Measurements from ENCODE around the gene IER2.
"Not testable (repeated sequence)": the region's sequence is repeated elsewhere in the genome, so short reads cannot be mapped to it uniquely, and the experiment has no call there.

The IER2 gene

DNA sequence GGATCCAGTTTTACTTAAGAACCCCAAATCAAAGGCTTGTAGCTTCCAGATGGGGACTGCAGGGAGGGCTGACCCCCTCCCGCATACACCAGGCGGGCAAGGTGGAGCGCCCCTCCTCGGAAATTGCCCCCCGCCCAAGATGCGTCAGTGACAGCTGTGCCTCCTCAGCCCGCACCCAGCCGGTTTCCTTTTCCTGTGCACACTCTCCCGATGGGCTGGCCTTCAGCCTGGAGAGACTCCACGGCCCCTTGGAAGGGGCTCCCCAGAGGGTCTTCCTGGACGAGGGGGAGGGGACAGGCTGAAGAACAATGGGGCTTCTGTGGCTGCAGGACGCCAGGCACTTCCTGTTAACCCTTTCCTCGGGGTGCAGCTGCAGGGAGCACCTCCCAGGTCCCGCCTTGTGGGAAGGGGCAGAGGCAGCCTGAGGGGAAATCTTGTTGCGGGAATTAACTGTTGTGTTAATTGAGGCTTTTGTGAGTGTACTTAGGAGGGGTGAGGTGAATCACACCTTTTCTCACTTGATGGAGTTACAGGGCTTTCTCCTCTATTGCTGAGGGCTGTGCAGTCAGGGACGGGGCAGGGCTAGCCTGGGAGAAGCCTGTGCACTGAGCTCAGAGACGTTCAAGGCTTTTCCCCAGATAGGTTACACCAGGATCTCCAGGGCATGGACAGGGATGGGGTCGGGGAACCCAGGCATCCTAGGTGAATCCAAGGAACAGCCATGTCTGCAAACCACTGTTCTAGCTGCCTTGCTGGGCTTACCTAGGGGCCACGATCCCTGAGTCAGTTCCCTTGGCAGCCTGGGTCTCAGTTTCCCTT, 14.3 kb downstream of the IER2 start:
- DNase-seq (ENCODE audit: low read depth), result no peak

DNA sequence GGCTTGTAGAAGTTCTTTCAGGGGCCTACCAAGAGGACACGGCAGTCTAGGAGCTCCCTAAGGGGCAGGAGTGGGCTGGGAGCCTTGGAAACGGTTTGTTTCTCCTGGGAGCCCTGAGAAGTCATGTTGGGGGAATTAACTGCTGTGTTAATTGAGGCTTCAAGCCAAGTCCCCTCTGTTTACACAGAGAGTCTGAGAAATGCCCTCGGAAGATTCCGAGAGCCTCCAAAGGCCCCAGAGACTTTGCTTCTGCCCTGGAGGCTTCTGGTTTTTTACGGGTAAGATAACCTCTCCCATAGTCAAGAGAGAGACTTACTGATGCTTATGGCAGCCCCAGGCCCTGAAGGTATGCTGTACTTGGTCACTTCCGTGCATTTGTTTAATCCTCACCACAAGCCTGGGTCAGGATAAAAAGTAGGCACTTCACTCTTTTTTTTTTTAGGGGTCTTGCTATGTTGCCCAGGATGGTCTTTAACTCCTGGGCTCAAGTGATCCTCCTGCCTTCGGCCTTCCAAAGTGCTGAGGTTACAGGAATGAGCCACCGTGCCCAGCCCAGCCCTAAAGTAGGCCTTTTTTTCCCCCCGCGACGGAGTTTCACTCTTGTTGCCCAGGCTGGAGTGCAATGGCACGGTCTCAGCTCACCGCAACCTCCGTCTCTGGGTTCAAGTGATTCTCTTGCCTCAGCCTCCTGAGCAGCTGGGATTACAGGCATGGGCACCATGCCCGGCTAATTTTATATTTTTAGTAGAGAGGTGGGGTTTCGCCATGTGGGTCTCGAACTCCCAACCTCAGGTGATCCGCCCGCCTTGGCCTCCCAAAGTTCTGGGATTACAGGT, 15.2 kb downstream of the IER2 start:
- DNase-seq (ENCODE audit: low read depth), result no peak

DNA sequence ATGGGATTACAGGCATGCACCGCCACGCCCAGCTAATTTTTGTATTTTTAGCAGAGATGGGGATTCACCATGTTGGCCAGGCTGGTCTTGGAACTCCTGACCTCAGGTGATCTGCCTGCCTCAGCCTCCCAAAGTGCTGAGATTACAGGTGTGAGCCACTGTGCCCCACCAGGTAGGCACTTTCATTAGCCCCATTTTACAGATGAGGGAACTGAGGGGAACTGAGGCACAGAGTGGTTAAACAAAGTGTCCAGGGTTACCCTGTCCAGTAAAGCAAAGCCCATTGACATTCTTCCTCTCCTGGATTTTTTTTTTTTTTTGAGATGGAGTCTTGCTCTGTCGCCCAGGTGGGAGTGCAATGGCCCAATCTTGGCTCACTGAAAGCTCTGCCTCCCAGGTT, 15.9 kb downstream of the IER2 start:
- DNase-seq (ENCODE audit: low read depth), result not testable (repeated sequence)

DNA sequence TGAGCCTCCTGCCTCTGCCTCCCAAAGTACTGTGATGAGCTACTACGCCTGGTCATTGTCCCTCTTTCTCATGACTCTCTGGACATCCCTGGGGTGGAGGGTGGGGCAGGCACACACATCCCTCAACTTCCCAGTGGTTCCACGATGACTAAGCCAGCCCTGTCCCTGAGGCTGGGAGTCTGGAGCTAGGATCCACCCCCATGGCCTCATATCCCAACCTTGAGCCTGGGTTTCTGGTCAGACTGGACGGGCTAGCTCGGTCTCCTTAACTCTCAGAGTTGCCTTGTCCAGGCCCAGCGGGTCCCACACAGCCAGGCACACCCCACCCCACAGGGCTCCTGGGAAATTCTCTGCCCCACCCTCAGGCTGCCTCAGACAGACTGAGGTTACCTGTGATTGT, 19.6 kb downstream of the IER2 start:
- no peak for DNase-seq (ENCODE audit: low read depth)

- DNase-seq (ENCODE audit: low read depth), result no peak
Measured at GRCh38 chr19:13171146-13171545, 20.9 kb downstream of the IER2 start.

GRCh38 chr19:13172346-13173138, 22.3 kb downstream of the IER2 start:
- DNase-seq (ENCODE audit: low read depth), result no peak

DNA sequence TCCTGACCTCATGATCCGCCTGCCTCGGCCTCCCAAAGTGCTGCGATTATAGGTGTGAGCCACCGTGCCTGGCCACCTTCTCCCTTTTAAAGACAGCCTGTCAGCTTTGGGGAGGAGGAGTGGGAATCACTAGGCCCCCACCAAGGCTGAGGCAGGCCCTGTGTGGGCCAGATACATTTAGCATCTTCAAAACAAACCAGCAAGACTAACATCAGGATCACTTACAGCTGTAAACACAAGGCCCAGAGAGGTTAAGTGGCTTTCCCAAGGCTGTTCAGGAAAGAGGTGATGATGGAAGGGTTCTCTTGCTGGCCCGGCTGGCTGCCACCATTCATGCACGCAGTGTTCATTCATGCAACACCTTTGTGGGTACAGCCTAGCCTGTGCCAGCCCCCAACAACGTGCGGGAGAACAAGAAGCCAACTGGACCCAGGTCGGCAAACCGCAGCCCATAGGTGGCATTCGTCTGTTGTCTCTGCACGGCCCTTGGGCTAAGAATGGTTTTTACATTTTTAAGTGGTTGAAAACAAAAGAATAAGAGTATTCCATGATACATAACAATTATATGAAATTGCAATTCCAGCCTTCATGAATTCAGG, 23.0 kb downstream of the IER2 start:
- no peak for DNase-seq (ENCODE audit: low read depth)

DNA sequence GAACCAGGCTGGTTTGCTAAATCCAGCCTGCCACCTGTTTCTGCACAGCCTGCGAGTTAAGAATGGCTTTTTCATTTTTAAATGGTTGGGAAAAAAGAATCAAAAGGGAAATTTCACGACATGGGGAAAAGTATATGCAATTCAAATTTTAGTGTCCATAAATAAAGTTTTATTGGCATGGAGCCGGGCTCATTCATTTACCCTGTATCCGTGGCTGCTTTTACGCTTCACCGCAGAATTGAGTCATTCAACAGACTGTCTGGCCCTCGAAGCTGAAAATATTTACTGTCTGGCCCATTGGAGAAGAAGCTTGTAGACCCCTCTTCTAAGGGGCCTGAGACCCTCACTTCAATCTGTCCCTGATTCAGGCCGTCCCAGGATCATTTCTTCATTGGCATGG, 26.1 kb downstream of the IER2 start:
- DNase-seq (ENCODE audit: low read depth), result no peak

- not testable (repeated sequence) for DNase-seq (ENCODE audit: low read depth)
Measured at GRCh38 chr19:13177584-13177983, 27.4 kb downstream of the IER2 start.

DNA sequence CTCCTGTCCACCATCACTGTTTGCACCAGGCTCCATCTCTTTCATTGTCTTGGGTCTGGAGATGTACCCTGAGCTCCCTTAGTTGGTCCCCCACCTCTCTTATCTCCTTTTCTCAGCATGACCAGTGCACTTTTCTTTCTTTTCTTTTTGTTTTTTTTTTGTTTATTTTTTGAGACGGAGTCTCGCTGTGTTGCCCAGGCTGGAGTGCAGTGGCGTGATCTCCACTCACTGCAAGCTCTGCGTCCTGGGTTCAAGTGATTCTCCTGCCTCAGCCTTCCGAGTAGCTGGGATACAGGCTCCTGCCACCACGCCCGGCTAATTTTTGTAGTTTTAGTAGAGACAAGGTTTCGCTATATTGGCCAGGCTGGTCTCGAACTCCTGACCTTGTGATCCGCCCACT, 28.1 kb downstream of the IER2 start:
- DNase-seq (ENCODE audit: low read depth), result not testable (repeated sequence)

DNA sequence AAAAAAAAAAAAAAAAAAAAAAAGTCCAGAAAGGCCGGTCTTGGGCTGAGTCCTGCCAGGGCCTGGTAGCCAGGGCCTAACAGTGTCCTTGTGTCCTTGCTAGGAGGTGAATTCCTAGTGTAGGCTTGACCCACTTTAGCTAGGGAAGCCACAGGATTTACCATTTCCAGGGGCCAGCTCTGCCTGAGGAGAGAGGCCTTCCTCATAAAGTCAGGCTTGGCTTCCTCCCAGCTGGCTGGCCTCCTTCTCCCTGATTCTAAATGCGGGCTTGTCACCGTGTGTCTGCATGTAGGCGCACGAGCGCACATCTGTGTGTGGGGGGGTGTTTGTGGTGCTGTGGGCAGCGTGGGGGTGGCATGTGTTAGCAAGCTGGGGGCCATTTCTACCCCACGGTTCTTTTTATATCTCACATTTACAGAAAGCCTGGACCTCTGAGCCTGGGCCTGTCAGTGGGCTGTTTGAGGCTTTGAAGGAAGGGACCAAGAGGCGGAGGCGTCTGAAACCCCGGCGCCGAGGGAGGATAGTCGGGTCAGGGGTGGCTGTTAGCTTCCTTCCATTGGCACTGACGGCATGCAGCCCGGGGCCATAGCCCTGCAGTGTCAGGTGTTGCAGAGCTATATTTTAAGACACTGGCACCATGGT, 31.7 kb downstream of the IER2 start:
- DNase-seq (ENCODE audit: low read depth), result no peak

GRCh38 chr19:13184926-13185325, 34.7 kb downstream of the IER2 start:
- DNase-seq (ENCODE audit: low read depth), result not testable (repeated sequence)

DNA sequence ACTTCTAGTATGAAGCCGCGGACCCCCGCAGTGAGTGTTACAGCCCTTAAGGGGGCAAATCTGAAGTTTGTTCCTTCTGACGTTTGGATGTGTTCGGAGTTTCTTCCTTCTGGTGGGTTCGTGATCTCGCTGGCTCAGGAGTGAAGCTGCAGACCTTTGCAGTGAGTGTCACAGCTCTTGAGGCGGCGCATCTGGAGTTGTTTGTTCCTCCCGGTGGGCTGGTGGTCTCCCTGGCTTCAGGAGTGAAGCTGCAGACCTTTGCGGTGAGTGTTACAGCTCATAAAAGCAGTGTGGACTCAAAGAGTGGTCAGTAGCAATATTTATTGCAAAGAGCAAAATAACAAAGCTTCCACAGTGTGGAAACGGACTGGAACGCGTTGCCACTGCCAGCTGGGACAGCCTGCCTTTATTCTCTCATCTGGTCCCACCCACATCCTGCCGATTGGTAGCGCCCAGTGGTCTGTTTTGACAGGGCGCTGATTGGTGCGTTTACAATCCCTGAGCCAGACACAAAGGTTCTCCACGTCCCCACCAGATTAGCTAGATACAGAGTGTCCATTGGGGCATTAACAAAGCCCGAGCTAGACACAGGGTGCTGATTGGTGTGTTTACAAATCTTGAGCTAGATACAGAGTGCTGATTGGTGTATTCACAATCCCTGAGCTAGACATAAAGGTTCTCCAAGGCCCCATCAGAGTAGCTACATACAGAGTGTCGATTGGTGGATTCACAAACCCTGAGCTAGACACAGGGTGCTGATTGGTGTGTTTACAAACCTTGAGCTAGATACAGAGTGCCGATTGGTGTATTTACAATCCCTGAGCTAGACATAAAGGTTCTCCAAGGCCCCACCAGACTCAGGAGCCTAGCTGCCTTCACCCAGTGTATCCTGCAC, 35.8 kb downstream of the IER2 start:
- not testable (repeated sequence) for DNase-seq (ENCODE audit: low read depth)

GRCh38 chr19:13186688-13187087, 36.5 kb downstream of the IER2 start:
- not testable (repeated sequence) for DNase-seq (ENCODE audit: low read depth)

DNA sequence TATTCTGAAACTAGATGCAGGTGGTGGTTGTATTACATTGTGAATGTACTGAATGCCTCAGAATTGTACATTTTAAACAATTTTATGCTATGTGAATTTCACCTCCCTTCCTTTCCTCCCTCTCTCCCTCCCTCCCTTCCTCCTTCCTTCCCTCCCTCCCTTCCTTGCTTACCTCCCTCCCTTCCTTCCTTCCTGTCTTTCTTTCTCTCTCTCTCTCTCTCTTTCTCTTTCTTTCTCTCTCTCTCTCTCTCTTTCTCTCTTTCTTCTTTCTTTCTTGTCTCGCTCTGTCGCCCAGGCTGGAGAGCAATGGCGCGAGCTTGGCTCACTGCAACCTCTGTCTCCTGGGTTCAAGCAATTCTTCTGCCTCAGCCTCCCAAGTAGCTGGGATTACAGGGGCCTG, 37.2 kb downstream of the IER2 start:
- DNase-seq (ENCODE audit: low read depth), result no peak

DNA sequence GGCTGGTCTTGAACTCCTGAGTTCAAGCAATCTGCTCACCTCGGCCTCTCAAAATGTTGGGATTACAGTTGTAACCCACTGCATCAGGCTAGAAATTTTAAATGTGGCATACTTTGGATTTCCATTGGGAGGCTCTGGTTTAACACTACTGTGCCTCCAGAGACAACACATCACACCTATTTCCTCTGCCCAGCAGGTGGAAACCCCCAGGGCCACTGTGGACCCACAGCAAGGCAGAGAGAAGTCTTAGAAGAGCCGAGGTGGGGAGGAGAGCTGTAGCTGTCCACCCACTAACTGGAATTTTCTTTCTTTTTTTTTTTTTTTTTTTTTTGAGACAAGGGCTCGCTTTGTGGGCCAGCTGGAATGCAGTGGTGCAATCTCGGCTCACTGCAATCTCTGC, 39.4 kb downstream of the IER2 start:
- no peak for DNase-seq (ENCODE audit: low read depth)

DNA sequence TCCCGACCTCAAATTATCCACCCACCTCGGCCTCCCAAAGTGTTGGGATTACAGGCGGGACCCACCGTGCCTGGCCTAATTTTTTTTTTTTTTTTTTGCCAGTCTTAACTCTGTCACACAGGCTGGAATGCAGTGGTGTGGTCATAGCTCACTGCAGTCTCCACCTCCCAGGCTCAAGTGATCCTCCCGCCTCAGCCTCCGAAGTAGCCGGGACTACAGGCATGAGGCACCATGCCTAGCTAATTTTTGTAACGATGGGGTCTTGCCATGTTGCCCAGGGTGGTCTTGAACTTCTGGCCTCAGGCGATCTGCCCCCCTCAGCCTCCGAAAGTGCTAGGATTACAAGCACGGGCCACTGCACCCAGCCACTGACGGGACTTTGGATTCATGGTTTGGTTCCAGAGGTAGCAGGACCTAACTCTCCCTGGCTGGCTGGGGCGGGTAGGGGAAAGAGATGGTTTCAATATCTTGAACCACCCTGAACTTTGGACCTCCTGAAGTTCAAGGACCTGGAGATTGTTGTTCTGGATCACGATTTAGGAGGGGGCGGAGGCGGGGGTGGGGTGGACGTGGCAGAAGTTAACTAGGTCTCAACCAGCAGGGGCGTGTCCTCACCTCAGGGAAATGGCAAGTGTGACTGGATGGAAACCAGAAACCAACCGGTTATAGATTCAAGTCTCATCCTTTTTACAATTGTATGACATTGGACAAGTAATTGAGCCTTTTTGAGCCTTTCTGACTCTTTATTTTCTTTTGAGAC, 40.8 kb downstream of the IER2 start:
- DNase-seq (ENCODE audit: low read depth), result no peak

DNA sequence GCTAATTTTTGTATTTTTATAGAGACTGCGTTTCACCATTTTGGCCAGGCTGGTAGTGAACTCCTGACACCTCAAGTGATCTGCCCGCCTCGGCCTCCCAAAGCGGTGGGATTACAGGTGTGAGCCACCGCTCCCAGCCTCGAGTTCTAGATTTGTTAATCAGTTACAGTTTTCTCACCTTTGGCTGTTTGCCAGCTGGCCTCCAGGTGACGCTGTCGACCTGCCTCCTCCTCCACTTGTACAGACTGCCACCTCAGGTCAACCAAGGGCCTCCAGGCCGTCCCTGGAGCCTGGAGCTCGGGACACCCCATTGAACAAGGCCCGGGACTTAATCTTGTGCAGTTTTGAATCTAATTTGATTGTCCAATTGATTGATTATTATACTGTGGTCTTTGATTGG, 45.5 kb downstream of the IER2 start:
- DNase-seq (ENCODE audit: low read depth), result no peak

DNA sequence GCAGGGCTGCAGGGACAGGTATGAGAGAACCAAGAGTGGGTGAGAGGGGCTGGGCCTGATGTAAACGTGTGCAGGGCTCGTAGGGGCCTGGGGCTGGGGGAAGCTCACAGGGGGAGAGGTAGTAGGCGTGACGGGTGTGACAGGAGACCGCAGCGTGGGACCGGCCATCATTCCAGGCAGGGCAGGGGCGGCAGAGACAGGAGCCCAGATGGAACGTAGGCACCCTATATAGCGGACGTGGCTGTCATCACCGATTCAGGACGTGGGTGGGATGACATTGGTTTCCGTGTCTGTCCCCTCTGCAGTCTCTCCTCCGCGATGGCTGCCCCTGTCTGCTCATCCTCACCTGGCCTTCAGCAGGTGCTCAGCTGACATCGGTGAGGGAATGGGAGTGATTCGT, 48.4 kb downstream of the IER2 start:
- no peak for DNase-seq (ENCODE audit: low read depth)

- DNase-seq (ENCODE audit: low read depth), result not testable (repeated sequence)
Measured at GRCh38 chr19:13202112-13202511, 51.9 kb downstream of the IER2 start.

Data from HS-27A (cell line).